ENCODE results near the gene ZFYVE16. TPM values are rescaled to one million over a fixed set of nuclear protein-coding genes. Genes with fewer than 3 reads are reported as not detected.

ZFYVE16 gene
- total RNA-seq, 1 experiment from 2014 or later: 21.9 TPM

- Histone ChIP-seq H2BK20ac (ENCODE audit: low read depth, low read length, poor library complexity, severe bottlenecking) (no peak overlapping the region), H3K4ac (ENCODE audit: low read depth, low read length) (no peak overlapping the region), H4K8ac (replicated peaks; ENCODE audit: insufficient read length, low read depth, low read length) (no peak overlapping the region), H2AK5ac (ENCODE audit: insufficient read length, low read length) (no peak overlapping the region), H2BK15ac (ENCODE audit: low read depth, low read length) (no peak overlapping the region), H3K9me3 (ENCODE audit: control insufficient read depth, low read depth, low read length) (no peaks in the 10 kb centered on the region), H3K14ac (ENCODE audit: insufficient read depth, low read length) (no peak overlapping the region), H3K4me2 (ENCODE audit: insufficient read depth, insufficient read length, low read length) (no peak overlapping the region), H3K23me2 (ENCODE audit: insufficient read length, low read depth, low read length, poor library complexity, severe bottlenecking) (no peaks in the 10 kb centered on the region), H2BK5ac (ENCODE audit: insufficient read length, low read length) (no peak overlapping the region), H3T11ph (ENCODE audit: low read length) (no peak overlapping the region), H3K4me1 (ENCODE audit: insufficient read depth, low read length) (no peaks in the 10 kb centered on the region), H3K18ac (ENCODE audit: insufficient read length, low read depth, low read length) (no peak overlapping the region), H2BK120ac (ENCODE audit: low read depth, low read length, poor library complexity, severe bottlenecking) (no peak overlapping the region), H3K27me3 (ENCODE audit: insufficient read depth, low read length) (no peaks in the 10 kb centered on the region), H4K20me1 (ENCODE audit: control insufficient read depth, insufficient read depth, insufficient read length) (no peaks in the 10 kb centered on the region), H3K9ac (ENCODE audit: extremely low read depth, insufficient read length, low read length) (no peak overlapping the region), H3K79me1 (ENCODE audit: insufficient read depth, low read depth, low read length, poor library complexity, severe bottlenecking) (no peaks in the 10 kb centered on the region), H3K27ac (ENCODE audit: insufficient read length, low read depth, low read length) (no peak overlapping the region), H3K56ac (ENCODE audit: insufficient read length, low read depth, low read length) (no peak overlapping the region), H3K23ac (ENCODE audit: insufficient read length, low read depth, low read length) (no peak overlapping the region), H2AFZ (ENCODE audit: low read length) (no peak overlapping the region), H4K91ac (ENCODE audit: insufficient read length, low read depth, low read length) (no peak overlapping the region), H4K5ac (ENCODE audit: insufficient read length, low read depth, low read length) (no peak overlapping the region), H3K79me2 (ENCODE audit: insufficient read depth, low read length) (no peaks in the 10 kb centered on the region), H2BK12ac (ENCODE audit: insufficient read length, low read depth, low read length) (no peak overlapping the region)
- no peaks in the 10 kb centered on the region; a peak in 1 of 4 replicates for H3K4me1 Mint-ChIP-seq
- H3K4me3 Mint-ChIP-seq: no peak overlapping the region
- DNase-seq: no peak
- H3K27ac Mint-ChIP-seq: no peak overlapping the region
- no peaks in the 10 kb centered on the region for H3K9me3 Mint-ChIP-seq
- TF ChIP-seq CTCF (conservative IDR thresholded peaks at IDR 0.05): no peak
- no CpG with 5 or more reads among the region's 4 CpGs for WGBS (ENCODE audit: extremely low coverage, insufficient read length, low lambda C conversion rate)
- H3K36me3 Mint-ChIP-seq (ENCODE audit: insufficient read depth in 1 of 3, low read depth in 3 of 3): no peaks in the 10 kb centered on the region; a peak in 2 of 7 replicates
- H3K27me3 Mint-ChIP-seq (ENCODE audit: low read depth): no peaks in the 10 kb centered on the region
Measured at GRCh38 chr5:80509362-80509761, 101.5 kb downstream of the ZFYVE16 start.

All from H9 (cell line).